GM19099 (cell line): Measurements from ENCODE around the gene NR1H2.

Experiments
- POLR2A ChIP-seq: IDR thresholded peaks from 3 replicates; pipeline ENCODE4 v1.6.1; 2011; ENCODE audit warnings: low read depth; ENCODE audit not compliant: insufficient read length; ENCODE audit errors: extremely low read depth

Gene NR1H2

DNA sequence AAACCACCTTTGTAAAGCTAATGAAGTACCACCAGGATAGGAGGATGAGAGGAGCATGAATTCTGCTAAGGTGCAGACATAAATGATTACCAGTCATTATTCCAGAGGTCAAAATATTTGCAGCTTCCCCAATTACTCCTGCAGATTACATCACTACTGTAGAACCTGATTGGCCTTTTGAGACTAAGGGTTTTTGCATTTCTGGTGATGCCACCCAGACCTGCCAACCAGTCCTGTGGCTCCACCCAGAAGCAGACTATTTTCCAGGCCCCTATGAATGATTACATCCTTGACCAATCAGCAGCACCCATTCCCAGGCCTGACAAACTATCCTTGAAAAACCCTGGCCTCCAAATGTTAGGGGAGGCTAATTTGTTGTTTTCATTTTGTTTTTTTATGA, 35.9 kb upstream of the NR1H2 start:
- TF ChIP-seq POLR2A: no peak

DNA sequence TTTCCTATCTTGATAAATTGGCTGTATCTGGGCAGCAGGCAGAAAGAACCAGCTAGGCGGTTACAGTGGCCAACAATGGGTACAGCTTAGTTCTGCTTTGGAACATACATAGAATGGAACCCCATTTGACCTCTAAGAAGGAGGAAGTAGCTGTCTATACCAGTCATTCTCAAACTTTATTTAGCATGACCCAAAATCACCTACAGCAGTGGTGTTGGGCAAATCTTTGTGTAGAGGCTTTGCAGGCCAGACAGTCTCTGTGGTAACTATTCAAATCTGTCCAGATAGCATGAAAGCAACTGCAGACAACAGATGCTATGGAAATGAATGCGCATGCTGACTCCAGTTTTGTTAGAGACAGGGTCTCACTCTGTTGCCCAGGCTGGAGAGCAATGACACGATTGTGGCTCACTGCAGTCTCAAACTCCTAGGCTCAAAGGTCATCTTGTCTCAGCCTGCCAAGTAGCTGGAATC, 35.1 kb upstream of the NR1H2 start:
- TF ChIP-seq POLR2A: no peak

DNA sequence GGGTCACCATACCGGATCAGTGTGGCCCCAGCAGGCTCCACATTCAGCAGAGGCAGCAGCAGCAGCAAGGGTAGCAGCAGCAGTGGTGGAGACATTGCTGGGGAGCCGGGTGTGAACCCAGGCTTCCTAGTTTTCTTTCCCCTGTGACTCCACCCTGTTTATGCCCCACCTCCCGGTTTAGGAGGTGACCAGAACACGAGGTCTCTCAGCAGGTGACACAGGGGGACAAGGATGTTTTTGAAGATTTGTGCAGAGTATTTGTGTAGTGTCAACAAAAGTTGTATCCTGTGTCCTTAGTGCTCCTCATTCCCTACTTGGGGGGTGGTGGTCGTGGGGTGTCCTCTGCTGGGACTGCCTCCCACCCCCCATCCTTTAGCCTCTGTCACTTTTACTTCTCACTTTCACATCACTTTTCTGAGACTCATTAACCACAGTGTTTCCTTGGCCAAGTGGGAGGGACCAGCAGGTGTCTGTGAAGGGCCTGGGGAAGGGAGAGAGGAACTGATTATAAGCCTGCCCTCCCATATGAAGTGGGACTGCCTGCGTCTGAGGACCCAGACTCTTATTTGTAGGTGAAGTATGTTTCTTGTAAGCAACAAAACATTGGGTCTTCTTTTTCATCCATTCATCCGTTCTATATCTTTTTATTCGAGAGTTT, 31.5 kb upstream of the NR1H2 start:
- peak; percentile 69 for TF ChIP-seq POLR2A

DNA sequence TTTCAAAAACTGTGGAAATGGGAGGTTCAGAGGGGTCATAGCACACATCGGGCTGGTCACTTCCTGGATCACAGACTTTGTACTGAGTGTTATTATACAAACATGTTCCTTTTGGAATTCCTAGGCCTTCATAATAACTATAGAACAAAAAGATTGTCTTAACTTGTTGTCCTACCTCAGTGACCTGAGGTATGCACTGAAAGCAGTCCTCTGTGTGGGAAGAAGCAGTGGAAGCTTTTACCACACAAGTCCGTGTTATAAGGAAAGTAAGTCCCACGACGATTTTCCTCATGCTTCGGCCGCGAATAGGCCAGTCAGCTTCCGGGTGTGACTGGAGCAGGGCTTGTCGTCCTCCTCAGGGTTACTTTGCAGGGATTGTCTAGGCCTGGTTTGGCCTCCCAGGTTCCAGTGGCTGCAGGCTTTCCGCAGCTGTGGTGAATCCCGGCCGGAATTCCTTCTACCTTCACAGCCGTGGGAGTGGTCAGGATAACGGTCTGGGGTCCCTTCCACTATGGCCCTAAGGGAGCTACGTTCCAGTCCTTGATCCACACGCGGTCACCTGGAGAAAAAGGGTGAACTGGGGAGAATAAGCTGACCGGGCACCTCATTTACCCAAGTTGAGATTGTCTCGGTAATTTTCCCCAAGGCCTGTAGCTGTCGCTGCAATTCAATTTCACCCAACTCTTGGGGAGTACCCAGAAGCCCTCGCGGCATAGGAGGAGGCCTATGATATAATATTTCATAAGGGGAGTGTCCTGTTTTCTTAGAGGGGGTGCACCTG, 26.8 kb upstream of the NR1H2 start:
- no peak for TF ChIP-seq POLR2A

DNA sequence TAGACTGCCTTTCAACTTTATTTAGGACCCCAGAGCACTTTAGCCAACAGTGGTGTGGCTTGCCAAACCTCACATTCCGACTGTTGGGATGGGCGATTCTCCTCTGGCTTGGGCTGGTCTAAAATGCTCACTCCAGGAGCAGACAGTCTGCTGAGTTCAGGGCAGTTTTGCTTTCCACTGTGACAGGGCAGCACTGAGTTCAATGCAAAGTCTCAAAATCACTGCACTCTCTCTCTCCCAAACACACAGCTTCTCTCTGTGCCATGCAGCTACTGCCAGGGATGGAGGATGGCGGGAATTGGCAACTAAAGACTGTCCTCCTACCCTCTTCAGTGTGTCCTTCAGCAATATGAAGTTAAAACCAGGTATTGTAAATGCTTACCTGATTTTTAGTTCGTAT, 24.0 kb upstream of the NR1H2 start:
- no peak for TF ChIP-seq POLR2A

DNA sequence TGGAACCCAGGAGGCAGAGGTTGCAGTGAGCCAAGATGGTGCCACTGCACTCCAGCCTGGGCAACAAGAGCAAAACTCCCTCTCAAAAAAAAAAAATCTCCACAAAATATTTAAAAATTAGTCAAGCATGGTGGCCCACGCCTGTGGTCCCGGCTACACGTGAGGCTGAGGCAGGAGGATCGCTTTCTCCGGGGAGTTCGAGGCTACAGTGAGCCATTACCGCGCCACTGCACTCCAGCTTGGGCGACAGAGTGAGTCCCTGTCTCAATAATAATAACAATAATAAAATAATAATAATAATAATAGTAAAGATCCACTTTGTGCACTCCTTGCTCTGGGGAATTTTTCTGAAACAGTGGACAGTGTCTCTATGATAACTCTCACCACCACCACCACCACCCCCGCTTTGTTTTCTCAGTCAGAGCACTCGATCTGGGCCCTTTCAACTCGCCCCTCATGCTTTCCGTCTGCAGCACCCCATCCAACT, 19.5 kb upstream of the NR1H2 start:
- TF ChIP-seq POLR2A: no peak

DNA sequence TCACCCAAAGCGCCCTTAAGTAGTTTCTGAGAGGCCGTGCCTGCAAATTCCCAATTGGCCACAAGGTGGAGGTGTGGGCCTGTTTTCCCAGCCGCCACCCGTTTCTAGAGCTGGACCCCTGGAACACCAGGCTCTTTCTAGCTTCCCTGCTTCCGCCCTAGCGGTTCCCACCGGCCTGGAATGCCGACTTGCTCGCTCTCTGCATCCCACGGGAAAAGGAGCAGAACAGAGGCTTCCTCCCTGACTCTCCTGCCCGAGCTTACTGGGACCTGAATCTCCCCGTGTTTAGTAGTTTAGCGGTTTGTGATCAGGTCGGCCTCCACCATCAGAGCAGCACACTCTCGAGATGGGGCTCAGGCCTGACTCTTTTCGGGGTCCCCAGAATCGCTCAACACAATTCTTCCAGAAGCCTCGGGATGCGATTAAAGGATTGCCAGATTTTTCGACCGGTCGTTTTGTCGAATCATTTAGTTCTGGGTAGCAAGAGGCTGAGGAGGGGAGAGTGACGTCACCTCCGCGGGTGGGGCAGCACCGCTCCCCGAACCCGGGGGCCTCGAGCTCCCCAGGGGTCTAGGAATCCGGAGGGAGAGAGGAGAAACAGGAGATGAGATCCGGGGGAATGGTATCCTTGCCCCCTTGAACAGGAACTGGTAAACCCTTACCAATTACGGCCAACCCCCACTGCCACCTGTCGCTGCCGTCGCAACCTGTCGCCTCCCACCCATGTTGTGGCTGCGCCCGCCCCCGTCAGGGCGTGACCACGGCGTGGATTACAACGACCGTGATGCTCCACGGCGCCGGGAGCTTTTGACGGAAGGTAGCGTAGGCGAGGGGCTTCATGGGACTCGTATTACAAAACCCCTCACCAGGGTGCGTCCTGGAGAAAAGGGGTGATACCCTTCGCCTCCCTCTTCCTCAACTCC, 18.8 kb upstream of the NR1H2 start:
- peak; percentile 65 for TF ChIP-seq POLR2A

DNA sequence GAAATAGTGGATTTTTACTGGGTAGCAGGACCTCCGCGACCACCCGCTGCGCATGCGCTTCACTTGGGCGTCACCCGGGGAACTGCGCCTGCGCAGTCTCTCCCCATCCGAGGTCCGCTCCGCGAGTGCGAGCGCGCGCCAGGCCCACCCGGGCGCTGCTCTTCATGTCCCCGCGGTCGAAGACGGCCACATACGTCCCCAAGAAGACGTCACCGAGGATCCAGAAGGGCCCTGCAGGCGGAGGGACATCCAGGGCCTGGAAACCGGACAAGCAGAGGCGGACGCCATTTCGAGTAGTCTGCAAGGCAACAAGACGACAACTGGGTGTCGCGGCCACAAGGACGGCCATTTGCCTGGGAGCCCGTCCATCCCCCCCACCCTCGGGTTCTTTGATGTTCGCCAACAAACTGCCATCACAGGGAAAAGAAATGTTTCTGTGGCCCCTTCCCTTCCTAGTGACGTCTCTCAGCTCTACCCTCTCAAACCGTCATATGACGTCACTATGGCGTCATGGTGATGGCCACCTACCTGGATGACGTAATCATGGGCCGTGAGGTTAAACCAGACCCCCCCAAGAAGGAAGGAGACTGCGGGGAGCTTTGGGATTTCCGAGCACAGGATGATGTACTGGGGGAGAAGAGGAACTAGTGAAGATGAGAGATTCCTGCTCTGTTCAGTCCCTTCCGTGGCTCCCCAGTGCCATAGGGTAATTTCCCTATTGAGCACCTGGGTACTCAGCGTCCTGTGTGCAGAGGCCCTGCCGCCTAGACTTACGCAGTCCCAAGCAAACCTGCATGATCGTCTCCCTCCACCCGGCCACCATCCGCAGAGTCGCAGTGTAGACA, 17.6 kb upstream of the NR1H2 start:
- TF ChIP-seq POLR2A: peak; percentile 82

DNA sequence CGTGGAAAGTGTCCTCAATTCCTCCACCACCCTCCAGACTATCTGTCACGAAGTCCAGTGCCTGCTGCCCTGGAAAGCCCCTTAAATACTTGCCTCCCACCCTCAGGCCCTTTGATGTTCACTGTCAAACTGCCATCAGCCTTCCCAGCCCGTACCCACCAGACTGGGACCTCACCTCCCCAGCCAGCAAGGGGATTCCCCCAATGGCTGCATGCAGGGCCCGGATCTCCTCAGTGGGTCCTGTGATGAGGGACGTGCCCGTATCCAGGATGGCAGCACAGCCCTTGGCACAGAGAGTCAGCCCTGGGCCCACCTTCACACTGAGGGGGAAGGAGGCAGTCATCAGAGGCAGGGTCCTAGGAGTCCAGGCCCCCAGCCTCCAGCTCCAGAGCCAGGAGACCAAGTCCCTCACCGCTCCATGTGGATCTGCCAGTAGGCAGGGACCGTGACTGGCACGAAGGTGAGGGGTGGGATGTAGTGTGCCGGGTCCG, 16.9 kb upstream of the NR1H2 start:
- no peak for TF ChIP-seq POLR2A

DNA sequence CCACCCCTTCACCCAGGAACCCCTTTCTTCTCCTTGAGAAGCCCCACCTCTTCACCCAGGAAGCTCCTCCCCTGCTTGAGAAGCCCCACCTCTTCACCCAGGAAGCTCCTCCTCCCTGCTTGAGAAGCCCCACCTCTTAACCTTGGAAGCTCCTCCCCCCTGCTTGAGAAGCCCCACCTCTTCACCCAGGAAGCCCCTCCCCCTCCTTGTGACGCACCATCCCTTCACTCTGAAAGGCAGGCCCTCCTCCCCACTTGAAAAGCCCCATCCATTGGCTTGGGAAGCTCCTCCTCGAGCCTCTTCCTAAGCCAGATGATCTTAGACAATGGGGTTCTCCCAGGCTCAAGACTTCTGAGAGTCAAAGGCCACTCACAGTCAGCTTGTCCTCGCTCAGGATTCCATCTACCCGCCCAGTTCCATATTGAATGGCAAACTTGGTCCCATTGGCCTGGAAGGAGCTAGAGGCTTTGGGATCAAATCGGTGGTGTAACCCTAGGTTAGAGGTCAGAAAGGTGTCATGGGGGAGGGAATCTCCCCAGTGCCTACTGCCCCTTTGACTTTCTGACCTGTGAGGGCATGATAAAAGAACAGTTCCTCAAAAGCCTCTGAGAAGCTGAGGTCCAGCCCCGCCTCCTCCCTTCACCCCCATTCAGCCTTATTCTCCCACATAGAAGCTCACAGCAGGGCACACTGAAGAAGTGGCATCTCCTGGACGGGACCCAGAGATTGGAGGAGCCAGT, 14.8 kb upstream of the NR1H2 start:
- no peak for TF ChIP-seq POLR2A

DNA sequence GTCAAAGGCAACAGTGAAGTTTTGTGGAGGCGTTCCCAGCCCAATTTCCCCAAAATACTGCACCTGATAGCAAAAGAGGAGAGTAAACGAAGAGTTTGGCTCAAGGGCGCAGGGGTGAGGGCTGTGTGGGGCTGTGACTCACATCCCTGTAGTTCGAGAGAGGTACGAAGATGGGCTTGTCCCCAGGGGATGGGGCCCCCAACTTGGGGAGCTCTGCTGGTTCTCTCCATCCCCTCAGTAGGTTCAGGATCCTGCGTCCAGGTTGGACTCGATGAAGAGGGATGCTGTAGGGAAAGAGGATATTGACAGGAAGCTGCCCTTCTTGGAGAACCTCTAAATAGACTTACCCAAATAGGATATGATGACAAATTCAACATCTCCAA, 14.2 kb upstream of the NR1H2 start:
- no peak for TF ChIP-seq POLR2A

DNA sequence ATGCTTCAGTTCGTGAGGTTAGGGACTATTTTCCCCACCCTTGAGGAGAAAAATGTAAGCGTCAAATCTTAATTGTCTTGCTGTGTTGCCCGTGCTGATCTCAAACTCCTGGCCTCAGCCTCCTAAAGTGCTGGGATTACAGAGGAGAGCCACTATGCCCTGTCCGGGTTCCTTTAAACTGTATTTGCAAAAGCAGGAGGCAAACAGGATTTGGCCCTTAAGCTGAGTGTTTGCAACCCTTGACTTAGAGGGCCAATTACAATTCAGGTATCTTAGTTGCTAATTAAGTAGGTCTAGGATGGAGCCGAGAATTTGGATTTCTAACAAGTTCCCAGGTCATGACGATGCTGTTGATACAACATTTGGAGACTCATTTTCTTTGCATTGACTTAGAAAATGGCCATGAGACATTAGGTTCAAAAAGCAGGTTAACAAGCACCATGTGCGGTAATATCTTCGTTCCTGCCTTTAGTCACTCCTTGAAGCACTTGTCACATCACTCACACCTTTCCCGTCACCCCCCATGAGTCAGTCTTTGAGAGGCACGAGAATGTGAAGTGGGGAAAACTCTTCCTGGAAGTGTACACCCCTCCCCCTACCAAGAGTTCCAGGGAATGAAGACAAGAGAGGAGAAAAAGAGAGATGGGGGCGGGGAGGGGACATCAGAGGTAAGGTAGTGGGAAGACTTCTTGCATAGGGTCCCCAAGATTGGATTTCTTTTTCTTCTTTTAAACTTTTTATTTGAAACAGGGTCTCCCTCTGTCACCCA, 13.4 kb upstream of the NR1H2 start:
- TF ChIP-seq POLR2A: no peak
